Measurements from ENCODE around the gene IGF1R. TPM values are rescaled to one million over a fixed set of nuclear protein-coding genes. Genes with fewer than 3 reads are reported as not detected.

The IGF1R gene
- total and polyA plus RNA-seq, 2 of the 13 experiments (the other 11 are each of a cell fraction or from before 2014, with no cell fraction given), result 15.9 to 18.4 TPM

GRCh38 chr15:98734466-98735199 is 86.3 kb downstream of the IGF1R start (continued):
- TF ChIP-seq ZNF142 (CRISPR knock-in tag; IDR thresholded peaks at IDR 0.05) (no peak), ZNF775 (CRISPR knock-in tag; IDR thresholded peaks at IDR 0.05; ENCODE audit: borderline replicate concordance) (no peak), HNRNPL (IDR thresholded peaks at IDR 0.05; ENCODE audit: low read depth, low read length) (no peak), ZBTB20 (CRISPR knock-in tag; IDR thresholded peaks at IDR 0.05; ENCODE audit: borderline replicate concordance, low read depth) (no peak), LCORL (IDR thresholded peaks at IDR 0.05) (no peak; the same call in 1 of the 2 replicates), LCORL (CRISPR knock-in tag; IDR thresholded peaks at IDR 0.05) (peak; percentile 86; the same call in 1 of the 2 replicates), RERE (CRISPR knock-in tag; IDR thresholded peaks at IDR 0.05; ENCODE audit: low read depth) (0 out of 2 replicates have a peak, but pooled peaks have one; percentile 23), GLMP (CRISPR knock-in tag; IDR thresholded peaks at IDR 0.05; ENCODE audit: borderline replicate concordance) (no peak), BATF2 (CRISPR knock-in tag; IDR thresholded peaks at IDR 0.05) (no peak), KDM3A (CRISPR knock-in tag; IDR thresholded peaks at IDR 0.05; ENCODE audit: low read depth) (no peak), NFYB (CRISPR knock-in tag; IDR thresholded peaks at IDR 0.05) (no peak), ZNF773 (CRISPR knock-in tag; IDR thresholded peaks at IDR 0.05; ENCODE audit: borderline replicate concordance) (no peak), NFKBIZ (CRISPR knock-in tag; IDR thresholded peaks at IDR 0.05) (no peak)
